ENCODE measurements around the gene ABCB8.

GRCh38 chr7:151064454-151064853 is 36.2 kb downstream of the ABCB8 start:
- no peak for TF ChIP-seq SNAPC5 (CRISPR knock-in tag; IDR thresholded peaks at IDR 0.05)
- no peak for TF ChIP-seq PHB (CRISPR knock-in tag; IDR thresholded peaks at IDR 0.05)
- no peak for TF ChIP-seq CTCF (IDR thresholded peaks at IDR 0.05 in 2 of 3, conservative IDR thresholded peaks at IDR 0.05 in 1 of 3; ENCODE audit: insufficient read depth in 2 of 3, low read depth in 1 of 3, low read length in 3 of 3)
- TF ChIP-seq RAD21 (CRISPR knock-in tag; conservative IDR thresholded peaks at IDR 0.05 in 1 of 2, IDR thresholded peaks at IDR 0.05 in 1 of 2) = no peak
- TF ChIP-seq CEBPB (tag; IDR thresholded peaks at IDR 0.05) = no peak

Data from K562 (cell line).